ENCODE results near the gene AP5B1. TPM values are rescaled to one million over a fixed set of nuclear protein-coding genes. Genes with fewer than 3 reads are reported as not detected.

Gene AP5B1
- total RNA-seq, 2 experiments from 2014 or later = 30.9 to 31.1 TPM

DNA sequence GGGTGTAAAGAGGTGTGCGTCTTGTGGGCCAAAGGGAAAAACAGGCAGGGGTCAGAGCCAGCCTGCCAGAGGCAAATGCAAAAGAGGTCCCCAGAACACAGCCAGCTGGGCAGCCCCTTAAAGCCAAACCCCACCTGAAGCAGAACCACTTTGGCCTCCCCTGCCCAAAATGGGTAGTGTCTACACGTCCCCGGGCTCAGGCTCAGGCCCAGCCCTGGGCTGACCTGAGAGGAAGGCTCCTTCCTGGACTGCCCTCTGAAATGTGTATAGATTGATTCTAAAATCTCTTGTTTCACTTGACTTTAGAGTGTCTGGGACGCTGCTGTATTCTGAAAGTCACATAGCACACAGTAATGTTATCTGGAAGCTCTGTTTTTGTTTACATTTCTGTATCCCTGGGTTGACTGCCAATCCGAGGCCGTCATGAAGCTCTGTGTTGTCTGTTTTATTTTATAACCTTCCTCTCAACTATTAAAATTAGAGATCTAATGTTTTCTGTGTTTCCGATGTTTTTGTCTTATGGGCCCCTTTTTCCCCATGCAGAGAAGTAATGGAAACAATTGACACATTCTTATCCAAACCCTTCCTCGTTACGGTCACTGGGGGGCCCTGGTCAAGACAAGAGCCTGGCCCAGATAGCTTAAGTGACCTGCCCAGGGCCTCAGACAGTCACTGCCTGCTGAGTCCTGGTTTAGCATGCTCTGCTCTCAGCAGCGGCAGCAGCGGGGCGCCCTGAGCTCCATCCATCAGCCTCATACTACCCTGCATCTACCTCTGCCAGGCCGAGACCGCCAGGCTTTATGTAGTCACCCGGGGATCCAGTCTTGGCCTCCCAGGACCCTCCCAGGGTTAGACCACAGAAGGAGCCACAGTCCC lies 16.2 kb upstream of the AP5B1 start:
- H3K36me3 Mint-ChIP-seq (ENCODE audit: low read depth) = no peaks in the 10 kb centered on the region
- DNase-seq = no peak
- CTCF ChIA-PET = interaction anchor here (0.9 to 8.0 kb wide), 3 partner anchors 9 to 22 kb away, joined by 3 to 55 read pairs (median 3); partner anchors contain the start of gene AP5B1
- intact Hi-C loops (cut with micrococcal nuclease) = no loop called here
- ATAC-seq = no peak
- POLR2A ChIA-PET = interaction anchor here (0.6 to 1.5 kb wide), 5 partner anchors 9 to 237 kb away, joined by 3 to 5 read pairs (median 3); no protein-coding TSS in a partner anchor
- H3K27me3 Mint-ChIP-seq = peaks cover 15% of the 10 kb centered on the region
- TF ChIP-seq, protein P1, sequence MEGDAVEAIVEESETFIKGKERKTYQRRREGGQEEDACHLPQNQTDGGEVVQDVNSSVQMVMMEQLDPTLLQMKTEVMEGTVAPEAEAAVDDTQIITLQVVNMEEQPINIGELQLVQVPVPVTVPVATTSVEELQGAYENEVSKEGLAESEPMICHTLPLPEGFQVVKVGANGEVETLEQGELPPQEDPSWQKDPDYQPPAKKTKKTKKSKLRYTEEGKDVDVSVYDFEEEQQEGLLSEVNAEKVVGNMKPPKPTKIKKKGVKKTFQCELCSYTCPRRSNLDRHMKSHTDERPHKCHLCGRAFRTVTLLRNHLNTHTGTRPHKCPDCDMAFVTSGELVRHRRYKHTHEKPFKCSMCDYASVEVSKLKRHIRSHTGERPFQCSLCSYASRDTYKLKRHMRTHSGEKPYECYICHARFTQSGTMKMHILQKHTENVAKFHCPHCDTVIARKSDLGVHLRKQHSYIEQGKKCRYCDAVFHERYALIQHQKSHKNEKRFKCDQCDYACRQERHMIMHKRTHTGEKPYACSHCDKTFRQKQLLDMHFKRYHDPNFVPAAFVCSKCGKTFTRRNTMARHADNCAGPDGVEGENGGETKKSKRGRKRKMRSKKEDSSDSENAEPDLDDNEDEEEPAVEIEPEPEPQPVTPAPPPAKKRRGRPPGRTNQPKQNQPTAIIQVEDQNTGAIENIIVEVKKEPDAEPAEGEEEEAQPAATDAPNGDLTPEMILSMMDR (IDR thresholded peaks at IDR 0.05) = no peak
- no peaks in the 10 kb centered on the region for H3K9me3 Mint-ChIP-seq
- peaks cover 6% of the 10 kb centered on the region for H3K4me1 Mint-ChIP-seq (ENCODE audit: low read depth)
- no peak overlapping the region for H3K4me3 Mint-ChIP-seq
- no peak overlapping the region for H3K27ac Mint-ChIP-seq

DNA sequence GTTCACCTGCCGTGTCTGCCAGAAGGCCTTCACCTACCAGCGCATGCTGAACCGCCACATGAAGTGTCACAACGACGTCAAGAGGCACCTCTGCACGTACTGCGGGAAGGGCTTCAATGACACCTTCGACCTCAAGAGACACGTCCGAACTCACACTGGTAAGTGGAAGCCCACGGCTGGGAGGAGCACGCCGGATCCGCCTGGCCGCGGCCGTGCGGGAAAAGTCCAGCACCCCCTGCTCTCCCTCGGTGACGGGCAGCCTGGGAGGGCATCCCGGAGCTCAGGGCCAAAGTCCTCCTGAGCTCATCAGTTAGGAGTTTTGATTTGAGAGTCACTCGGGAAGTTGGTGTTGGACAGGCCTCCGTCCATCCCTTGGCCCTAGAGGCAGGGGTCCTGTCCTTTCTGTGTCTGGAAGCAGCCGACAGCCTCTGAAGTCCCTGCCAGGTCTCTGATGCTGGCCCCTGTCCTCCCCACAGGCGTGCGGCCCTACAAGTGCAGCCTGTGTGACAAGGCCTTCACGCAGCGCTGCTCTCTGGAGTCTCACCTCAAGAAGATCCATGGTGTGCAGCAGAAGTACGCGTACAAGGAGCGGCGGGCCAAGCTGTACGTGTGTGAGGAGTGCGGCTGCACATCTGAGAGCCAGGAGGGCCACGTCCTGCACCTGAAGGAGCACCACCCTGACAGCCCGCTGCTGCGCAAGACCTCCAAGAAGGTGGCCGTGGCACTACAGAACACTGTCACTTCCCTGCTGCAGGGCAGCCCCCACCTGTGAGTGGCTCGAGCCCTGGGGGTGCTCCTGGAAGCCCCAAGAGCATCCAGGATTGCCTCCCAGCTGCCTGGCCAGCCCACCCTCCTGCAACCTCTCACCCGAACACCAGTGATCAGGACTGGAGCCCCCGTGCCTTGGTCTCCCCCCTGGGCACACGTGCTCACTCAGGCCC lies 14.1 kb upstream of the AP5B1 start:
- peaks cover 14% of the 10 kb centered on the region for H3K27me3 Mint-ChIP-seq
- CTCF ChIA-PET = interaction anchor here (0.8 to 8.3 kb wide), 2 partner anchors 15 to 23 kb away, joined by 3 to 85 read pairs; partner anchors contain the start of gene AP5B1

DNA sequence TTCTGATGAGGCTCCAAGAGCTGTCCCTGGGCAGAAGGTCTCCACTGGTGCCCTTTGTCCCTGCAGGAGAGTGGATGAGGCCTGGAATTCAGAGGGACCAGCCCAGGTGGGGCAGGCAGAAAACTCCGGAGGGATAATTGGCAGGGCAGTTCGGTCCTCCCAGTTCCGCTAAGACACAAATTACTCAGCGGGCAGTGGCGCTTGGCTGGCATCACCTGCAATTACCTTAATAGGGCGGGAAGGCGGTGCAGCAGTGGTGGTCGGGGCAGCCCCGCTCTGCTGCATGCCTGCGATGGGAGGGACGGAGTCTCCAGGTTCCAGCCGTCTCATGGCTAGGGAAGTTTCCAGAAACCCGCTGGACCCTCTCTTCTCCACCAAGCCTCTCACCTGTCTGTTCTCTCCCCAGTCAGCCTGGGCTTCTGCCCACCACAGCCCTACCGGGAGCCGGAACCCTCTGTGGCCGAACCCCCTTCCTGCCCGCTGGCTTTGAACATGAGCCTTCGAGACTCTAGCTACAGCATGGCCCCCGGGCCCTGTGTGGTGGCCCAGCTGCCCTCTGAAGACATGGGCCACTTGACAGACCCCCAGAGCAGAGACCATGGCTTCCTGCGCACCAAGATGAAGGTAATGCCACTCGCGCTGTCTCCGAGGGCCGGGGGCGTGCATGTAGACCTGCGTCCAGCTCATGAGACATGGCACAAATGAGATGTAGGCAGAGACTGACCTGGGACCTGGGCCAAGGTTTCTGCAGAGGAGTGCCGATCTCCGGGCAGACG lies 13.0 kb upstream of the AP5B1 start:
- DNase-seq = no peak
- ChIA-PET CTCF (interaction anchor here (0.8 to 8.3 kb wide), 4 partner anchors 13 to 25 kb away, joined by 3 to 85 read pairs (median 6); partner anchors contain the start of gene AP5B1), POLR2A (interaction anchor here (1.4 kb wide), 1 partner anchor 14 kb away, joined by 3 read pairs; no protein-coding TSS in a partner anchor)
- no peaks in the 10 kb centered on the region for H3K9me3 Mint-ChIP-seq
- no peak overlapping the region for H3K27ac Mint-ChIP-seq
- intact Hi-C loops (cut with micrococcal nuclease) = no loop called here
- no peaks in the 10 kb centered on the region for H3K36me3 Mint-ChIP-seq (ENCODE audit: low read depth)
- H3K27me3 Mint-ChIP-seq = peaks cover 18% of the 10 kb centered on the region
- H3K4me3 Mint-ChIP-seq = no peak overlapping the region
- peaks cover 13% of the 10 kb centered on the region for H3K4me1 Mint-ChIP-seq (ENCODE audit: low read depth)
- TF ChIP-seq, protein P1 (IDR thresholded peaks at IDR 0.05) = no peak
- ATAC-seq = no peak

More for the DNA sequence above, 14.1 kb upstream of the AP5B1 start:
- TF ChIP-seq, protein P1 (IDR thresholded peaks at IDR 0.05) = no peak
- intact Hi-C loops (cut with micrococcal nuclease) = no loop called here
- no peak overlapping the region for H3K4me3 Mint-ChIP-seq
- ATAC-seq (no peak), DNase-seq (no peak)
- H3K9me3 Mint-ChIP-seq = no peaks in the 10 kb centered on the region
- POLR2A ChIA-PET = interaction anchor here (1.5 kb wide), 1 partner anchor 10 kb away, joined by 5 read pairs; no protein-coding TSS in a partner anchor
- no peaks in the 10 kb centered on the region for H3K36me3 Mint-ChIP-seq (ENCODE audit: low read depth)
- no peak overlapping the region for H3K27ac Mint-ChIP-seq
- peaks cover 13% of the 10 kb centered on the region for H3K4me1 Mint-ChIP-seq (ENCODE audit: low read depth)

DNA sequence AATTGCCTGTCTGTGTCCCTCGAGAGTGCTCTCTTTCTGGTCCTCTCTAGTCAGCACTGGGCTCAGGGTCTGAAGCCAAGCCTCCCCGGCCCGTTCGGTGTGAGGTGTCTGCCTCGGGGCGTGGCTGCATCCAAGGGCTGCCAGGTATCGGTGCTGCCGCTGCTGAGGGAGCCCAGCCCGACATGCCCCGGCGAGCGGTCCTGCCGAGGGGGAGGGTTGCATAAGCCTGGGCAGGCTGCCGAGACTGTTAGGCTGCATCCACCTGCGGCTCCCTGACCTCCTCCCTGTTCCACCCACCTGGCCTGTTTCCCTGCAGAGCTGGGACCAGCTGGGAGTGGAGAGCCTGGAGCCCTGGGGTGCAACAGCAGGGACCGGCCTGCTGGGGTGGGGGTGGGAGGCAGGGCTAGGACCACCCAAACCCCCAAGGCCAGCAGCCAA lies 12.4 kb upstream of the AP5B1 start:
- Mint-ChIP-seq H3K36me3 (ENCODE audit: low read depth) (no peaks in the 10 kb centered on the region), H3K4me1 (ENCODE audit: low read depth) (peaks cover 12% of the 10 kb centered on the region), H3K27me3 (peaks cover 21% of the 10 kb centered on the region), H3K9me3 (no peaks in the 10 kb centered on the region), H3K4me3 (no peak overlapping the region), H3K27ac (no peak overlapping the region)
- TF ChIP-seq, protein P1 (IDR thresholded peaks at IDR 0.05) = no peak
- DNase-seq (no peak), ATAC-seq (no peak)
- CTCF ChIA-PET = interaction anchor here (1.0 to 8.3 kb wide), 5 partner anchors 13 to 26 kb away, joined by 3 to 85 read pairs (median 8); partner anchors contain the start of gene AP5B1
- POLR2A ChIA-PET = interaction anchor here (1.4 to 1.5 kb wide), 2 partner anchors 13 to 25 kb away, joined by 3 to 4 read pairs; no protein-coding TSS in a partner anchor
- intact Hi-C loops (cut with micrococcal nuclease) = no loop called here
